Limb (tissue), 2 donors: Measurements from ENCODE around the gene CCDC179.

Experiments used
- DNase-seq, 2 donors: peaks; one replicate each; pipeline ENCODE4 v3.0.0-alpha.2; 2016; ENCODE audit errors: extremely low spot score in 2 of 2

Gene CCDC179

GRCh38 chr11:22860241-22860640 lies at the start of gene CCDC179:
Gene CCDC179, minus strand, starts transcription at chr11:22860474. Its CDS starts 53 bp downstream, at chr11:22860421.
- no peak for DNase-seq

GRCh38 chr11:22903782-22904181 lies 43.5 kb upstream of the CCDC179 start:
- no peak for DNase-seq

- no peak for DNase-seq
These were observed 41.3 kb upstream of the CCDC179 start for GRCh38 chr11:22901603-22902002.

- DNase-seq: no peak
These were observed 40.7 kb upstream of the CCDC179 start for GRCh38 chr11:22900764-22901486.

- no peak for DNase-seq
These were observed 37.8 kb upstream of the CCDC179 start for GRCh38 chr11:22898036-22898435.

- DNase-seq: no peak
These were observed 30.0 kb upstream of the CCDC179 start for GRCh38 chr11:22890227-22890626.

- no peak for DNase-seq
These were observed 23.9 kb upstream of the CCDC179 start for GRCh38 chr11:22884217-22884616.

- DNase-seq: peak in 1 of 2 donors; percentile 41
These were observed 19.4 kb upstream of the CCDC179 start for GRCh38 chr11:22879630-22880029.

GRCh38 chr11:22878604-22879003 lies 18.3 kb upstream of the CCDC179 start:
- no peak for DNase-seq

- no peak for DNase-seq
These were observed 17.8 kb upstream of the CCDC179 start for GRCh38 chr11:22878039-22878438.

GRCh38 chr11:22875869-22876473 lies 15.7 kb upstream of the CCDC179 start:
- DNase-seq: peak; percentile 68 to 93

GRCh38 chr11:22869325-22869724 lies 9.1 kb upstream of the CCDC179 start:
- DNase-seq: no peak

GRCh38 chr11:22859756-22860155 lies 518 bp downstream of the CCDC179 start:
- no peak for DNase-seq

- no peak for DNase-seq
These were observed 8.8 kb downstream of the CCDC179 start for GRCh38 chr11:22851477-22851876.

GRCh38 chr11:22846726-22847125 lies 13.5 kb downstream of the CCDC179 start:
- DNase-seq: no peak

GRCh38 chr11:22832315-22833015 lies 27.8 kb downstream of the CCDC179 start:
- DNase-seq: no peak

- DNase-seq: no peak
These were observed 30.2 kb downstream of the CCDC179 start for GRCh38 chr11:22830082-22830414.

GRCh38 chr11:22829231-22830081 lies 30.8 kb downstream of the CCDC179 start, which contains the start of gene SVIP:
Gene SVIP, minus strand, starts transcription at chr11:22829801. Its CDS starts 53 bp downstream, at chr11:22829748.
- DNase-seq: peak; percentile 89 to 97

GRCh38 chr11:22828373-22828772 lies 31.9 kb downstream of the CCDC179 start:
- DNase-seq: no peak

GRCh38 chr11:22822203-22822602 lies 38.1 kb downstream of the CCDC179 start:
- DNase-seq: no peak

- no peak for DNase-seq
These were observed 50.4 kb downstream of the CCDC179 start for GRCh38 chr11:22809893-22810292.
